GM12874 (cell line): ENCODE results near the gene PLCL1.

Experiments used
- TF ChIP-seq, protein P1 (sequence below): IDR thresholded peaks from 2 replicates; pipeline ENCODE4 v1.5.1; 2011; ENCODE audit warnings: low read depth, mild to moderate bottlenecking, control low read depth, low read length, moderate library complexity; ENCODE audit not compliant: insufficient read depth

PLCL1 gene

GRCh38 chr2:198100346-198100745 lies 296.0 kb downstream of the PLCL1 start:
- TF ChIP-seq, protein P1, sequence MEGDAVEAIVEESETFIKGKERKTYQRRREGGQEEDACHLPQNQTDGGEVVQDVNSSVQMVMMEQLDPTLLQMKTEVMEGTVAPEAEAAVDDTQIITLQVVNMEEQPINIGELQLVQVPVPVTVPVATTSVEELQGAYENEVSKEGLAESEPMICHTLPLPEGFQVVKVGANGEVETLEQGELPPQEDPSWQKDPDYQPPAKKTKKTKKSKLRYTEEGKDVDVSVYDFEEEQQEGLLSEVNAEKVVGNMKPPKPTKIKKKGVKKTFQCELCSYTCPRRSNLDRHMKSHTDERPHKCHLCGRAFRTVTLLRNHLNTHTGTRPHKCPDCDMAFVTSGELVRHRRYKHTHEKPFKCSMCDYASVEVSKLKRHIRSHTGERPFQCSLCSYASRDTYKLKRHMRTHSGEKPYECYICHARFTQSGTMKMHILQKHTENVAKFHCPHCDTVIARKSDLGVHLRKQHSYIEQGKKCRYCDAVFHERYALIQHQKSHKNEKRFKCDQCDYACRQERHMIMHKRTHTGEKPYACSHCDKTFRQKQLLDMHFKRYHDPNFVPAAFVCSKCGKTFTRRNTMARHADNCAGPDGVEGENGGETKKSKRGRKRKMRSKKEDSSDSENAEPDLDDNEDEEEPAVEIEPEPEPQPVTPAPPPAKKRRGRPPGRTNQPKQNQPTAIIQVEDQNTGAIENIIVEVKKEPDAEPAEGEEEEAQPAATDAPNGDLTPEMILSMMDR = no peak

GRCh38 chr2:198101688-198102087 lies 297.3 kb downstream of the PLCL1 start:
- TF ChIP-seq, protein P1 = no peak

- TF ChIP-seq, protein P1 = no peak
These were observed 297.7 kb downstream of the PLCL1 start for GRCh38 chr2:198102120-198102519.

- TF ChIP-seq, protein P1 = no peak
These were observed 298.5 kb downstream of the PLCL1 start for GRCh38 chr2:198102856-198103255.

DNA sequence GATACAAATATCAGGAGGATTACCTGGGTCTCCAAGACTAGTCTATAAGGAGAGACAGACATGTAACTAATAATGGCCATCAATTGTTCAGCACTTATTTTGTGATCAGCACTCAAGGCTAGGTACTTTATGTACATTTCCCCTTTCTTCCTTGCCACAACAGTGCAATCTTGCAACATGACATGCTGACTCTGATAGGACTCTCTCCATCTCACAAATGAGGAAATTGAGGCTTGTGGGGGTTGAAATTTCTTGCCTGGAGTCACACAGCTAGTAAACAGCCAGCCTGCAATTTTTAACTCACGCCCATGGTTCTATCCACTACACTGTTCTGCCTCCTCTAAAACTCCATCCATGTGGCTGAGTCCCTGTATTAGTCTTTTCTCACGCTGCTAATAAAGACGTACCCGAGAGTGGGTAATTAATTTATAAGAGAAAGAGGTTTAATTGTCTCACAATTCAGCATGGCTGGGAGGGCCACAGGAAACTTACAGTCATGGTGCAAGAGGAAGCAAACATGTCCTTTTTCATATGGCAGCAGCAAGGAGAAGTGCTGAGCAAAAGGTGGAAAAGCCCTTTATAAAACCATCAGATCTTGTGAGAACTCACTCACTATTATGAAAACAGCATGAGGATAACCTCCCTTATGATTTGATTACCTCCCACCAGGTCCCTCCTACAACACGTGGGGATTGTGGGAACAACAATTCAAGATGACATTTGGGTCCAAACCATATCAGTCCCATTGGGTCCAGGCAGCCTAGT lies 302.4 kb downstream of the PLCL1 start:
- TF ChIP-seq, protein P1 = no peak

DNA sequence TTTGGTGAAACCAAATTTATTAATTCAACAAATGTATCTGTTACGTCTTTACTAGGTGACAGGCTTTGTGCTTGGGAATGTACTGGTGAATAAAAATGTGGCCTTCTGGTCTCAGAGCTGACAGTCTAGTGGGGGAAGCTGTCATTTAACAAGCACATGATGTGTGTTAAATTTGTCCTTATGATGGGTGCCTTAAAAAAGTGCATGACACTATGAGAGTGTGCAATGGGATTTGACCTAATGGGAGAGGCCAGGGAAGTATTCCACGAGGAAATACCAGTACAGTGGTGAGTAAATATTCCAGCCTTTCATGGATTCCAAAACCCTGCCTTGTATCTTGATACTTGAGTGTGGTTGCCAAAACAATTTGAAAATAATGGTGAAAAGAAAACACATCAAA lies 308.9 kb downstream of the PLCL1 start:
- TF ChIP-seq, protein P1 = no peak

- TF ChIP-seq, protein P1 = no peak
These were observed 309.7 kb downstream of the PLCL1 start for GRCh38 chr2:198114064-198114463.
